HG03432 (cell line): ENCODE results near the gene MAPK14.

Experiments
- ATAC-seq: cut with Tn5 transposase; IDR thresholded peaks from one replicate; pipeline ENCODE4 v1.9.1; 2021; ENCODE audit warnings: mild to moderate bottlenecking, moderate library complexity; ENCODE audit not compliant: unreplicated experiment

Gene MAPK14

GRCh38 chr6:36132246-36132895 lies 104.8 kb downstream of the MAPK14 start:
- ATAC-seq: no peak

GRCh38 chr6:36133148-36133547 lies 105.5 kb downstream of the MAPK14 start:
- no peak for ATAC-seq

GRCh38 chr6:36133912-36134311 lies 106.3 kb downstream of the MAPK14 start:
- no peak for ATAC-seq

GRCh38 chr6:36135053-36135731 lies 107.6 kb downstream of the MAPK14 start:
- no peak for ATAC-seq

- ATAC-seq: no peak
These were observed 108.4 kb downstream of the MAPK14 start for GRCh38 chr6:36136034-36136433.

- ATAC-seq: no peak
These were observed 108.9 kb downstream of the MAPK14 start for GRCh38 chr6:36136551-36136950.

GRCh38 chr6:36138667-36139066 lies 111.1 kb downstream of the MAPK14 start:
- no peak for ATAC-seq

- ATAC-seq: no peak
These were observed 111.8 kb downstream of the MAPK14 start for GRCh38 chr6:36139431-36139830.

GRCh38 chr6:36139991-36140710 lies 112.5 kb downstream of the MAPK14 start:
- ATAC-seq: no peak

- no peak for ATAC-seq
These were observed 113.5 kb downstream of the MAPK14 start for GRCh38 chr6:36141091-36141490.

GRCh38 chr6:36141961-36142360 lies 114.4 kb downstream of the MAPK14 start:
- ATAC-seq: no peak

GRCh38 chr6:36142971-36143838 lies 115.6 kb downstream of the MAPK14 start:
- ATAC-seq: no peak

- ATAC-seq: no peak
These were observed 117.9 kb downstream of the MAPK14 start for GRCh38 chr6:36145495-36145894.

- no peak for ATAC-seq
These were observed 119.7 kb downstream of the MAPK14 start for GRCh38 chr6:36147294-36147693.

- ATAC-seq: no peak
These were observed 121.9 kb downstream of the MAPK14 start for GRCh38 chr6:36149476-36149875.

- no peak for ATAC-seq
These were observed 122.7 kb downstream of the MAPK14 start for GRCh38 chr6:36150283-36150682.

GRCh38 chr6:36154286-36154685 lies 126.7 kb downstream of the MAPK14 start:
- ATAC-seq: no peak

GRCh38 chr6:36155662-36156061 lies 128.1 kb downstream of the MAPK14 start:
- no peak for ATAC-seq

- ATAC-seq: no peak
These were observed 132.6 kb downstream of the MAPK14 start for GRCh38 chr6:36160147-36160760.
